WTC11 (cell line): Measurements from ENCODE around the gene TOR1AIP2.

Experiments used
- FOXP1 ChIP-seq: sonication (generic); formaldehyde crosslinking; IDR thresholded peaks from 2 replicates; pipeline ENCODE4 v1.8.0; 2022; ENCODE audit warnings: missing genetic modification reagents, mild to moderate bottlenecking, moderate library complexity, borderline replicate concordance
- ZNF138 ChIP-seq: sonication (generic); formaldehyde crosslinking; conservative IDR thresholded peaks from 2 replicates; pipeline ENCODE4 v1.8.1; 2022; ENCODE audit warnings: mild to moderate bottlenecking, moderate library complexity, missing genetic modification reagents
- ZNF232 ChIP-seq: sonication (generic); formaldehyde crosslinking; IDR thresholded peaks from 2 replicates; pipeline ENCODE4 v1.8.0; 2022; ENCODE audit warnings: mild to moderate bottlenecking, missing genetic modification reagents
- TF ChIP-seq, protein P1 (sequence below): fragments of 200-600 bp; IDR thresholded peaks from 2 replicates; pipeline ENCODE4 v1.8.0; 2022; ENCODE audit warnings: antibody characterized with exemption
- TF ChIP-seq, protein P2 (sequence below): sonication (generic); formaldehyde crosslinking; conservative IDR thresholded peaks from 2 replicates; pipeline ENCODE4 v1.8.1; 2022; ENCODE audit warnings: mild to moderate bottlenecking, missing genetic modification reagents

DNA sequence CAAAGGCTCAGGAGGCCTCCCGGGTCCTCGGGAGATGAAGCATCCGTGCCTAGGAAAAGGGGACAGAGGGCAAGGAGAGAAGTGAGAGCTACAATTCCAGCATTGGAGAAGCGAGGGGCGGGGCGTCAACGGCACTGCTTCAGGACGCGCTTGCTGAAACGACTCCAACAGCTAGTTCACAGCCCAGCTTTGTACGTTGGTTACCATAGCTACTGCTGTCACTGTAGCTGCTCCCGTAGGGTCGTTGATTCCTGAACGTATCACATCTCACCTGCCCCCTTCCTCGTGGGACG lies 63.1 kb downstream of the TOR1AIP2 start:
- TF ChIP-seq FOXP1 (CRISPR knock-in tag) (no peak), ZNF232 (CRISPR knock-in tag) (no peak), ZNF138 (CRISPR knock-in tag) (no peak)
- TF ChIP-seq, protein P1, sequence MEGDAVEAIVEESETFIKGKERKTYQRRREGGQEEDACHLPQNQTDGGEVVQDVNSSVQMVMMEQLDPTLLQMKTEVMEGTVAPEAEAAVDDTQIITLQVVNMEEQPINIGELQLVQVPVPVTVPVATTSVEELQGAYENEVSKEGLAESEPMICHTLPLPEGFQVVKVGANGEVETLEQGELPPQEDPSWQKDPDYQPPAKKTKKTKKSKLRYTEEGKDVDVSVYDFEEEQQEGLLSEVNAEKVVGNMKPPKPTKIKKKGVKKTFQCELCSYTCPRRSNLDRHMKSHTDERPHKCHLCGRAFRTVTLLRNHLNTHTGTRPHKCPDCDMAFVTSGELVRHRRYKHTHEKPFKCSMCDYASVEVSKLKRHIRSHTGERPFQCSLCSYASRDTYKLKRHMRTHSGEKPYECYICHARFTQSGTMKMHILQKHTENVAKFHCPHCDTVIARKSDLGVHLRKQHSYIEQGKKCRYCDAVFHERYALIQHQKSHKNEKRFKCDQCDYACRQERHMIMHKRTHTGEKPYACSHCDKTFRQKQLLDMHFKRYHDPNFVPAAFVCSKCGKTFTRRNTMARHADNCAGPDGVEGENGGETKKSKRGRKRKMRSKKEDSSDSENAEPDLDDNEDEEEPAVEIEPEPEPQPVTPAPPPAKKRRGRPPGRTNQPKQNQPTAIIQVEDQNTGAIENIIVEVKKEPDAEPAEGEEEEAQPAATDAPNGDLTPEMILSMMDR = no peak
- TF ChIP-seq, protein P2, sequence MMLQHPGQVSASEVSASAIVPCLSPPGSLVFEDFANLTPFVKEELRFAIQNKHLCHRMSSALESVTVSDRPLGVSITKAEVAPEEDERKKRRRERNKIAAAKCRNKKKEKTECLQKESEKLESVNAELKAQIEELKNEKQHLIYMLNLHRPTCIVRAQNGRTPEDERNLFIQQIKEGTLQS = no peak
